HepG2 (cell line): ENCODE measurements around the gene RASA1. TPM values are rescaled to one million over a fixed set of nuclear protein-coding genes. Genes with fewer than 3 reads are reported as not detected.

Experiments
- BRF2 ChIP-seq: sonication (generic); formaldehyde crosslinking; IDR thresholded peaks from 2 replicates; pipeline ENCODE4 v1.8.1; 2022; ENCODE audit warnings: mild to moderate bottlenecking, missing genetic modification reagents
- FOXK2 ChIP-seq: fragments of 450-650 bp; IDR thresholded peaks from 2 replicates; pipeline ENCODE4 v1.6.1; 2016
- GZF1 ChIP-seq: sonication (generic); formaldehyde crosslinking; IDR thresholded peaks from 2 replicates; pipeline ENCODE4 v1.5.1; 2020; ENCODE audit warnings: mild to moderate bottlenecking, missing genetic modification reagents
- HNF4G ChIP-seq, 2 experiments: sonication (generic) in 1 of 2; formaldehyde crosslinking in 1 of 2; IDR thresholded peaks; 2 replicates each; pipeline versions ENCODE4 v1.4.0 to v1.6.1; 2011 to 2020; ENCODE audit warnings: borderline replicate concordance in 2 of 2, low read depth in 2 of 2, mild to moderate bottlenecking in 2 of 2, low read length in 1 of 2, missing genetic modification reagents in 1 of 2, moderate library complexity in 1 of 2
- JUND ChIP-seq: sonication (generic); formaldehyde crosslinking; IDR thresholded peaks from 2 replicates; pipeline ENCODE4 v1.8.0; 2022; ENCODE audit warnings: mild to moderate bottlenecking, missing genetic modification reagents
- KDM1A ChIP-seq: IDR thresholded peaks from 2 replicates; pipeline ENCODE4 v1.6.1; 2016; ENCODE audit warnings: missing compliant biosample characterization
- MBD4 ChIP-seq: IDR thresholded peaks from 2 replicates; pipeline ENCODE4 v1.6.1; 2012; ENCODE audit warnings: low read length, inconsistent platforms, borderline replicate concordance
- PLRG1 ChIP-seq: fragments of 450-650 bp; conservative IDR thresholded peaks from 2 replicates; pipeline ENCODE4 v1.6.1; 2016
- RORA ChIP-seq: sonication (generic); formaldehyde crosslinking; IDR thresholded peaks from 2 replicates; pipeline ENCODE4 v1.5.0; 2020; ENCODE audit warnings: mild to moderate bottlenecking, missing genetic modification reagents, moderate library complexity
- SMAD1 ChIP-seq: sonication (generic); formaldehyde crosslinking; IDR thresholded peaks from 2 replicates; pipeline ENCODE4 v1.4.0; 2020; ENCODE audit warnings: missing genetic modification reagents, low read depth, mild to moderate bottlenecking, borderline replicate concordance
- SNRNP70 ChIP-seq: fragments of 200-400 bp; formaldehyde crosslinking; IDR thresholded peaks from 2 replicates; pipeline ENCODE4 v1.6.1; 2017; ENCODE audit warnings: mild to moderate bottlenecking, low read depth, low read length, moderate library complexity
- STAT5B ChIP-seq: sonication (generic); formaldehyde crosslinking; IDR thresholded peaks from 2 replicates; pipeline ENCODE4 v1.4.0; 2020; ENCODE audit warnings: missing genetic modification reagents
- TOPORS ChIP-seq: sonication (generic); formaldehyde crosslinking; IDR thresholded peaks from 2 replicates; pipeline ENCODE4 v1.8.0; 2023; ENCODE audit warnings: mild to moderate bottlenecking, missing genetic modification reagents
- YY1 ChIP-seq: IDR thresholded peaks from 2 replicates; pipeline ENCODE4 v1.6.1; 2011; ENCODE audit warnings: low read length, low read depth, moderate library complexity, mild to moderate bottlenecking; ENCODE audit not compliant: insufficient read depth, insufficient replicate concordance
- ZEB1 ChIP-seq: IDR thresholded peaks from 2 replicates; pipeline ENCODE4 v1.6.1; 2012; ENCODE audit warnings: mild to moderate bottlenecking, low read depth, inconsistent platforms; ENCODE audit not compliant: insufficient replicate concordance
- ZNF232 ChIP-seq: sonication (generic); formaldehyde crosslinking; IDR thresholded peaks from 2 replicates; pipeline ENCODE4 v1.4.0; 2020; ENCODE audit warnings: missing genetic modification reagents, borderline replicate concordance
- ZNF441 ChIP-seq: sonication (generic); formaldehyde crosslinking; IDR thresholded peaks from 2 replicates; pipeline ENCODE4 v1.7.0; 2021; ENCODE audit warnings: missing genetic modification reagents, borderline replicate concordance
- ZNF609 ChIP-seq: sonication (generic); formaldehyde crosslinking; IDR thresholded peaks from 2 replicates; pipeline ENCODE4 v1.4.0; 2020; ENCODE audit warnings: mild to moderate bottlenecking, missing genetic modification reagents, borderline replicate concordance
- ZNF839 ChIP-seq: sonication (generic); formaldehyde crosslinking; IDR thresholded peaks from 2 replicates; pipeline ENCODE4 v1.4.0; 2020; ENCODE audit warnings: missing genetic modification reagents, mild to moderate bottlenecking, borderline replicate concordance
- polyA plus RNA-seq, 8 experiments: library from polyadenylated mRNA; depleted of rRNA in 3 of 8; stranded (reverse) in 7 of 8; unstranded in 1 of 8; fragments of >200 nt; fragmentation: Illumina TruSeq in 4 of 8; extraction: Trizol in 4 of 8; gene quantifications; 2 replicates each; pipeline versions ENCODE4 v1.2.1 to v1.2.3, GENCODE V29; 2011 to 2016; ENCODE audit warnings: low read depth in 4 of 8, missing spikeins in 1 of 8, mixed read lengths in 1 of 8; ENCODE audit not compliant: insufficient read depth in 1 of 8
- total RNA-seq, 5 experiments: library from RNA; depleted of rRNA; stranded (reverse); fragments of >200 nt; fragmentation: Illumina TruSeq; extraction: Trizol; gene quantifications; 2 replicates each; pipeline ENCODE4 v1.2.3, GENCODE V29; 2016; ENCODE audit warnings: low read depth in 1 of 5
- TF ChIP-seq, protein P1 (sequence below): sonication (generic); formaldehyde crosslinking; IDR thresholded peaks from 2 replicates; pipeline ENCODE4 v1.8.1; 2022; ENCODE audit warnings: low read depth, mild to moderate bottlenecking, missing genetic modification reagents
- TF ChIP-seq, protein P2 (sequence below): sonication (generic); formaldehyde crosslinking; IDR thresholded peaks from 2 replicates; pipeline ENCODE4 v1.5.0; 2020; ENCODE audit warnings: missing genetic modification reagents

The RASA1 gene
- total and polyA plus RNA-seq, 2 of the 13 experiments (the other 11 are each of a cell fraction or from before 2014, with no cell fraction given) = 19.5 to 20.5 TPM

DNA sequence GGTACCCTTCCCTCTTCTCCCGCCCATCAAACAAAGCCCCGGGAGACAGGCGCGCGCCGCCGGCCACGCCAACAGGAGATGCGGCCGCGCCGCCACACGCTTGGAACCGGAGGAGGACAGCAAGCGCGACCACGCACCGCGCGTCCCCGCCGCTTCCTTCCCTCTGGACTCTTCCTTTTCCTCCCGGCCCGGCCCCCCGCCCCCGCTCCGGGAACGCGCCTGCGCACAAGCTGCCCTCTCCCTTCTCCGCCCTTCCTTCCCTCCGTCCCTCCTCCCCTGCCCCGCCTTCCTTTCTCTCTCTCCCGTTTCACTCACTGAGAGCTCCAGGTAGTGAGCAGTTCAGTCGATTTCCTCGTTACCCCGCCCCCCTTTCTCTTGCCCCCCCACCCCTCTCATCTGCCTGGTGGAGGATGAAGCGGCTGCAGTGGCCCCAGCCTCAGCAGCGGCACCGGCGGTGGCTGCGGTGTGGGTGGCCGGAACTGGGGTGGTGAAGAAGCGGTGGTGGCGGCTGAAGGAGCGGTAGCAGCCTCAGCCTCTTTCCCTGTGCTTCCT is at the start of gene RASA1 (continued):
- TF ChIP-seq BRF2 (no peak), KDM1A (CRISPR knock-in tag) (no peak), SMAD1 (no peak), ZEB1 (peak; percentile 49), HNF4G (IDR thresholded peaks at IDR 0.05; ENCODE audit: borderline replicate concordance, low read depth, low read length) (no peak), HNF4G (CRISPR knock-in tag; IDR thresholded peaks at IDR 0.05; ENCODE audit: borderline replicate concordance, low read depth) (no peak), PLRG1 (no peak), SNRNP70 (no peak), ZNF609 (CRISPR knock-in tag) (0 out of 2 replicates have a peak, but pooled peaks have one; percentile 30), ZNF441 (CRISPR knock-in tag) (peak; percentile 87), MBD4 (no peak), GZF1 (CRISPR knock-in tag) (no peak; the same call in 1 of the 2 replicates), YY1 (peak; percentile 65), ZNF839 (CRISPR knock-in tag) (no peak), JUND (no peak), STAT5B (CRISPR knock-in tag) (no peak), TOPORS (CRISPR knock-in tag) (0 out of 2 replicates have a peak, but pooled peaks have one; percentile 2), ZNF232 (no peak), RORA (no peak), FOXK2 (no peak; the same call in 1 of the 2 replicates)
- TF ChIP-seq, protein P1, sequence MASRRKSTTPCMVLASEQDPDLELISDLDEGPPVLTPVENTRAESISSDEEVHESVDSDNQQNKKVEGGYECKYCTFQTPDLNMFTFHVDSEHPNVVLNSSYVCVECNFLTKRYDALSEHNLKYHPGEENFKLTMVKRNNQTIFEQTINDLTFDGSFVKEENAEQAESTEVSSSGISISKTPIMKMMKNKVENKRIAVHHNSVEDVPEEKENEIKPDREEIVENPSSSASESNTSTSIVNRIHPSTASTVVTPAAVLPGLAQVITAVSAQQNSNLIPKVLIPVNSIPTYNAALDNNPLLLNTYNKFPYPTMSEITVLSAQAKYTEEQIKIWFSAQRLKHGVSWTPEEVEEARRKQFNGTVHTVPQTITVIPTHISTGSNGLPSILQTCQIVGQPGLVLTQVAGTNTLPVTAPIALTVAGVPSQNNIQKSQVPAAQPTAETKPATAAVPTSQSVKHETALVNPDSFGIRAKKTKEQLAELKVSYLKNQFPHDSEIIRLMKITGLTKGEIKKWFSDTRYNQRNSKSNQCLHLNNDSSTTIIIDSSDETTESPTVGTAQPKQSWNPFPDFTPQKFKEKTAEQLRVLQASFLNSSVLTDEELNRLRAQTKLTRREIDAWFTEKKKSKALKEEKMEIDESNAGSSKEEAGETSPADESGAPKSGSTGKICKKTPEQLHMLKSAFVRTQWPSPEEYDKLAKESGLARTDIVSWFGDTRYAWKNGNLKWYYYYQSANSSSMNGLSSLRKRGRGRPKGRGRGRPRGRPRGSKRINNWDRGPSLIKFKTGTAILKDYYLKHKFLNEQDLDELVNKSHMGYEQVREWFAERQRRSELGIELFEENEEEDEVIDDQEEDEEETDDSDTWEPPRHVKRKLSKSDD (CRISPR knock-in tag) = no peak
- TF ChIP-seq, protein P2, sequence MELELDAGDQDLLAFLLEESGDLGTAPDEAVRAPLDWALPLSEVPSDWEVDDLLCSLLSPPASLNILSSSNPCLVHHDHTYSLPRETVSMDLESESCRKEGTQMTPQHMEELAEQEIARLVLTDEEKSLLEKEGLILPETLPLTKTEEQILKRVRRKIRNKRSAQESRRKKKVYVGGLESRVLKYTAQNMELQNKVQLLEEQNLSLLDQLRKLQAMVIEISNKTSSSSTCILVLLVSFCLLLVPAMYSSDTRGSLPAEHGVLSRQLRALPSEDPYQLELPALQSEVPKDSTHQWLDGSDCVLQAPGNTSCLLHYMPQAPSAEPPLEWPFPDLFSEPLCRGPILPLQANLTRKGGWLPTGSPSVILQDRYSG (CRISPR knock-in tag) = no peak
